ENCODE data around the gene NLGN1. TPM values are rescaled to one million over a fixed set of nuclear protein-coding genes. Genes with fewer than 3 reads are reported as not detected.

The NLGN1 gene
- total and polyA plus RNA-seq, 2 experiments from 2014 or later = 14.3 to 20.1 TPM

DNA sequence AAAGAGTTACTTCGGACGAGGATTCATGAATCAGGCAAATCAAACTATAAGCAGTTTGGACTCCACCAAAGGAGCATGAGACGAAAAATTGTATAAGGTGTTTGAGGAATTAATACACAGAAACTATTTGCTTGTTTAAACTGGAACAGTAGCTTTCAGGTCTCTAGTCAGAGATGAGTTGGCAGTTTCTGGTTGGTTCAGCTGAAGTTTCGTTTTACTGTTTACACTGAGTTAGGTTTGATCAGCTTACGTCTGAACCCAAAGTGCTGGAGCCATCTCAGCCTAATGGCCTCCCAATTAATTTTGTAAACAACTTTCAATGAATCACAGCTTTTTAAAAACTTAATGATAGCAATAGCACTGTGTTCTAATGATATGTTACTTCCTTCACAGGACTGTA, 703.7 kb downstream of the NLGN1 start:
- 92 to 94% methylated on average over 5 of the region's 5 CpGs for WGBS, 2 experiments (ENCODE audit: low coverage in 1 of 2, low lambda C conversion rate in 2 of 2, missing lambda C conversion rate in 2 of 2)
- Histone ChIP-seq H3K4me2 (ENCODE audit: unreplicated experiment) (no peak overlapping the region), H3K79me2 (ENCODE audit: insufficient read depth) (no peaks in the 10 kb centered on the region), H3K9me2 (ENCODE audit: insufficient read depth) (no peaks in the 10 kb centered on the region), H3K36me3 (ENCODE audit: low read depth) (no peaks in the 10 kb centered on the region), H3K9me3 (ENCODE audit: low read depth) (no peaks in the 10 kb centered on the region), H2AFZ (no peak overlapping the region), H3K9ac (no peak overlapping the region), H3K27ac (no peak overlapping the region), H3K27me3 (replicated peaks; ENCODE audit: insufficient read depth) (no peaks in the 10 kb centered on the region), H3F3A (ENCODE audit: insufficient read depth) (no peaks in the 10 kb centered on the region), H3K4me3 (no peak overlapping the region), H3K4me1 (ENCODE audit: insufficient read depth) (peaks cover 4% of the 10 kb centered on the region; the same call in 1 of the 2 replicates), H4K20me1 (ENCODE audit: insufficient read depth) (no peaks in the 10 kb centered on the region)
- DNase-seq = no peak
- TF ChIP-seq EZH2phosphoT487 (IDR thresholded peaks at IDR 0.05; ENCODE audit: insufficient read depth, low read depth) = no peak
- no peak for TF ChIP-seq EZH2 (IDR thresholded peaks at IDR 0.05; ENCODE audit: insufficient read depth, poor library complexity, severe bottlenecking)
- in situ Hi-C loops (cut with MboI) = no loop called here

DNA sequence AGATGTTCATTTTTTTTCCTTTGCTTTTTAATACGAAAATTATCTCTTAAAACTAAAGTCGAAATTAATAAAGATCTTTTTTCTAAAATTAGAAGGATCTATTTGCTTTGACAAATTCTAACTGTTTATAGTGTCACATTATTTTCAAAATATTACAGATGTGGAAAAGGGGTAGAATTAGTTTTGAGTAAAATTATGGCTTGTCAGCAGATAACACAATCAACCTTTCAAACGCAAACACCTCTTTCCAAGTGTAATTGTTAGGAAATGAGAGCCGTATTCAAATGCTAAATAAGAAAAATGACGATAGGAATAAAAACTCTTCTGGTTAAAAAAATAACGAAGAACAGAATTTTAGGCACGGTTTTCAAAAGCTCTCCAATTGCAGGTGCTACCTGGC, 704.7 kb downstream of the NLGN1 start:
- Histone ChIP-seq H3F3A (ENCODE audit: insufficient read depth) (no peaks in the 10 kb centered on the region), H3K27me3 (replicated peaks; ENCODE audit: insufficient read depth) (no peaks in the 10 kb centered on the region), H4K20me1 (ENCODE audit: insufficient read depth) (no peaks in the 10 kb centered on the region), H3K79me2 (ENCODE audit: insufficient read depth) (no peaks in the 10 kb centered on the region), H3K9ac (no peak overlapping the region), H3K36me3 (ENCODE audit: low read depth) (no peaks in the 10 kb centered on the region), H3K27ac (no peak overlapping the region), H3K4me2 (ENCODE audit: unreplicated experiment) (no peak overlapping the region), H3K4me1 (ENCODE audit: insufficient read depth) (peaks cover 4% of the 10 kb centered on the region; the same call in 1 of the 2 replicates), H3K4me3 (no peak overlapping the region), H3K9me2 (ENCODE audit: insufficient read depth) (no peaks in the 10 kb centered on the region), H2AFZ (no peak overlapping the region), H3K9me3 (ENCODE audit: low read depth) (no peaks in the 10 kb centered on the region)
- 81 to 82% methylated on average over 7 of the region's 7 CpGs for WGBS, 2 experiments (ENCODE audit: low coverage in 1 of 2, low lambda C conversion rate in 2 of 2, missing lambda C conversion rate in 2 of 2)
- TF ChIP-seq EZH2phosphoT487 (IDR thresholded peaks at IDR 0.05; ENCODE audit: insufficient read depth, low read depth) (no peak), EZH2 (IDR thresholded peaks at IDR 0.05; ENCODE audit: insufficient read depth, poor library complexity, severe bottlenecking) (no peak)
- DNase-seq = no peak
- in situ Hi-C loops (cut with MboI) = no loop called here

GRCh38 chr3:174102866-174103265, 705.3 kb downstream of the NLGN1 start:
- peaks cover 4% of the 10 kb centered on the region; the same call in 1 of the 2 replicates for H3K4me1 ChIP-seq (ENCODE audit: insufficient read depth)
- H3K79me2 ChIP-seq (ENCODE audit: insufficient read depth) = no peaks in the 10 kb centered on the region
- 59 to 63% methylated on average over 3 of the region's 3 CpGs for WGBS, 2 experiments (ENCODE audit: low coverage in 1 of 2, low lambda C conversion rate in 2 of 2, missing lambda C conversion rate in 2 of 2)
- TF ChIP-seq EZH2phosphoT487 (IDR thresholded peaks at IDR 0.05; ENCODE audit: insufficient read depth, low read depth) (no peak), EZH2 (IDR thresholded peaks at IDR 0.05; ENCODE audit: insufficient read depth, poor library complexity, severe bottlenecking) (no peak)
- H3K9me2 ChIP-seq (ENCODE audit: insufficient read depth) = no peaks in the 10 kb centered on the region
- no peaks in the 10 kb centered on the region for H3K9me3 ChIP-seq (ENCODE audit: low read depth)
- no peak overlapping the region for H3K27ac ChIP-seq
- no peak overlapping the region for H3K4me2 ChIP-seq (ENCODE audit: unreplicated experiment)
- no peaks in the 10 kb centered on the region for H3F3A ChIP-seq (ENCODE audit: insufficient read depth)
- no peak overlapping the region for H3K9ac ChIP-seq
- no peaks in the 10 kb centered on the region for H3K27me3 ChIP-seq (replicated peaks; ENCODE audit: insufficient read depth)
- H3K4me3 ChIP-seq = no peak overlapping the region
- in situ Hi-C loops (cut with MboI) = no loop called here
- H2AFZ ChIP-seq = no peak overlapping the region
- no peaks in the 10 kb centered on the region for H3K36me3 ChIP-seq (ENCODE audit: low read depth)
- DNase-seq = peak; percentile 11
- no peaks in the 10 kb centered on the region for H4K20me1 ChIP-seq (ENCODE audit: insufficient read depth)

GRCh38 chr3:174110761-174111160, 713.2 kb downstream of the NLGN1 start:
- Histone ChIP-seq H3K4me1 (ENCODE audit: insufficient read depth) (no peaks in the 10 kb centered on the region), H3K9ac (no peak overlapping the region), H3F3A (ENCODE audit: insufficient read depth) (no peaks in the 10 kb centered on the region), H2AFZ (no peak overlapping the region), H3K27ac (no peak overlapping the region), H3K4me2 (ENCODE audit: unreplicated experiment) (no peak overlapping the region), H3K4me3 (no peak overlapping the region), H3K9me3 (ENCODE audit: low read depth) (no peaks in the 10 kb centered on the region), H3K27me3 (replicated peaks; ENCODE audit: insufficient read depth) (no peaks in the 10 kb centered on the region), H4K20me1 (ENCODE audit: insufficient read depth) (no peaks in the 10 kb centered on the region), H3K9me2 (ENCODE audit: insufficient read depth) (no peaks in the 10 kb centered on the region), H3K36me3 (ENCODE audit: low read depth) (no peaks in the 10 kb centered on the region), H3K79me2 (ENCODE audit: insufficient read depth) (no peaks in the 10 kb centered on the region)
- 61 to 69% methylated on average over 3 of the region's 3 CpGs for WGBS, 2 experiments (ENCODE audit: low coverage in 1 of 2, low lambda C conversion rate in 2 of 2, missing lambda C conversion rate in 2 of 2)
- DNase-seq = no peak
- TF ChIP-seq EZH2phosphoT487 (IDR thresholded peaks at IDR 0.05; ENCODE audit: insufficient read depth, low read depth) (no peak), EZH2 (IDR thresholded peaks at IDR 0.05; ENCODE audit: insufficient read depth, poor library complexity, severe bottlenecking) (no peak)
- in situ Hi-C loops (cut with MboI) = no loop called here

GRCh38 chr3:174111776-174112175, 714.2 kb downstream of the NLGN1 start:
- Histone ChIP-seq H3K27ac (no peak overlapping the region), H3K9me3 (ENCODE audit: low read depth) (no peaks in the 10 kb centered on the region), H3K4me3 (no peak overlapping the region), H3F3A (ENCODE audit: insufficient read depth) (no peaks in the 10 kb centered on the region), H3K4me2 (ENCODE audit: unreplicated experiment) (no peak overlapping the region), H4K20me1 (ENCODE audit: insufficient read depth) (no peaks in the 10 kb centered on the region), H3K9ac (no peak overlapping the region), H2AFZ (no peak overlapping the region), H3K4me1 (ENCODE audit: insufficient read depth) (no peaks in the 10 kb centered on the region), H3K36me3 (ENCODE audit: low read depth) (no peaks in the 10 kb centered on the region), H3K9me2 (ENCODE audit: insufficient read depth) (no peaks in the 10 kb centered on the region), H3K79me2 (ENCODE audit: insufficient read depth) (no peaks in the 10 kb centered on the region), H3K27me3 (replicated peaks; ENCODE audit: insufficient read depth) (no peaks in the 10 kb centered on the region)
- no peak for DNase-seq
- WGBS, 2 experiments (ENCODE audit: low coverage in 1 of 2, low lambda C conversion rate in 2 of 2, missing lambda C conversion rate in 2 of 2) = 27 to 39% methylated on average over 2 of the region's 2 CpGs
- no peak for TF ChIP-seq EZH2 (IDR thresholded peaks at IDR 0.05; ENCODE audit: insufficient read depth, poor library complexity, severe bottlenecking)
- TF ChIP-seq EZH2phosphoT487 (IDR thresholded peaks at IDR 0.05; ENCODE audit: insufficient read depth, low read depth) = no peak
- in situ Hi-C loops (cut with MboI) = no loop called here

Data from GM23248 (cell line).